Subcutaneous adipose tissue (tissue), 4 donors: ENCODE data around the gene ECPAS. TPM values are rescaled to one million over a fixed set of nuclear protein-coding genes. Genes with fewer than 3 reads are reported as not detected.

Source experiments
- total RNA-seq, 4 donors: library from RNA; depleted of rRNA; stranded (reverse); fragments of >200 nt; gene quantifications; one replicate each; pipeline ENCODE4 v1.1.0, GENCODE V29; 2016
- TF ChIP-seq, protein P1 (sequence below): fragments of 450-650 bp; IDR thresholded peaks from one replicate; pipeline ENCODE4 v1.5.1; 2016; ENCODE audit warnings: low read depth, mild to moderate bottlenecking, control low read depth, antibody characterized with exemption, moderate library complexity

The ECPAS gene
- total RNA-seq, 4 donors from 2014 or later: 92.8 to 152 (median 147) TPM

DNA sequence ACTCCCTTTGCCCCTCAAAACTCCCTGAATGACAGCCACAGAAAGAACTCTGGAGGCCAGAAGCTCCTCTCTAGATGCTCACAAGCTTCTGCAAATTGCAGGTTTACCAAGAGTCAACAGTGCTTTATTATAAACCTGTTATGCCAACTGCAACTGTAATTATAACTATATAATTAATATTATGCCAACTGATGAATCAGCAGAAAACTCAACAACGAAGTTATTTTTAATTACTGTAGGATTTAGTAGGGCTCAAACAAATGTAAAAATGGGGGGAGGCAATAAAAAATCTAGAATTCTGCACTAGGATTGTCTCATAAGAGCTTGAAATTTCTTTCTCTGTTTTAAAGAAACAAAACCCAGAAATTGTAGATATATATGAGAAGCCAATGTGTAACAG is 117.2 kb downstream of the ECPAS start:
- TF ChIP-seq, protein P1, sequence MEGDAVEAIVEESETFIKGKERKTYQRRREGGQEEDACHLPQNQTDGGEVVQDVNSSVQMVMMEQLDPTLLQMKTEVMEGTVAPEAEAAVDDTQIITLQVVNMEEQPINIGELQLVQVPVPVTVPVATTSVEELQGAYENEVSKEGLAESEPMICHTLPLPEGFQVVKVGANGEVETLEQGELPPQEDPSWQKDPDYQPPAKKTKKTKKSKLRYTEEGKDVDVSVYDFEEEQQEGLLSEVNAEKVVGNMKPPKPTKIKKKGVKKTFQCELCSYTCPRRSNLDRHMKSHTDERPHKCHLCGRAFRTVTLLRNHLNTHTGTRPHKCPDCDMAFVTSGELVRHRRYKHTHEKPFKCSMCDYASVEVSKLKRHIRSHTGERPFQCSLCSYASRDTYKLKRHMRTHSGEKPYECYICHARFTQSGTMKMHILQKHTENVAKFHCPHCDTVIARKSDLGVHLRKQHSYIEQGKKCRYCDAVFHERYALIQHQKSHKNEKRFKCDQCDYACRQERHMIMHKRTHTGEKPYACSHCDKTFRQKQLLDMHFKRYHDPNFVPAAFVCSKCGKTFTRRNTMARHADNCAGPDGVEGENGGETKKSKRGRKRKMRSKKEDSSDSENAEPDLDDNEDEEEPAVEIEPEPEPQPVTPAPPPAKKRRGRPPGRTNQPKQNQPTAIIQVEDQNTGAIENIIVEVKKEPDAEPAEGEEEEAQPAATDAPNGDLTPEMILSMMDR: no peak

DNA sequence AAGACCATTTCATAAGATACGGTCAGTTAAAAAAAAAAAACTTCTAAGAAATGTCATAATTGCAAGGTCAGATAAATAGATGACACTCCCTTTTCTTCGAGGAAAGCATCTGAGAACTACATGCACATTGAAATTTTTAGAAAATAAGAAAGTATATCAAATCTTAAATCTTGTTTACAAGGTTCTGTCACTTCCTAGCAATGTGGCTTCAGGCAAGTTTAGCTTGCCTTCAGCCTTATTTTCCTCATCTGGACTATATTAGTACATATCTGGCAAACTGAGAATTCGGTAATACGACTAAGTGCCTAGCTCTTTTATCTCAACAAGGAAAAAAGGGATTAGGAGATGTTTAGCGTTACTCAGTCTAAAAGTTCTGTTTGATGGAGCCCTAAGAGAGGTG is 121.7 kb downstream of the ECPAS start:
- TF ChIP-seq, protein P1: no peak

DNA sequence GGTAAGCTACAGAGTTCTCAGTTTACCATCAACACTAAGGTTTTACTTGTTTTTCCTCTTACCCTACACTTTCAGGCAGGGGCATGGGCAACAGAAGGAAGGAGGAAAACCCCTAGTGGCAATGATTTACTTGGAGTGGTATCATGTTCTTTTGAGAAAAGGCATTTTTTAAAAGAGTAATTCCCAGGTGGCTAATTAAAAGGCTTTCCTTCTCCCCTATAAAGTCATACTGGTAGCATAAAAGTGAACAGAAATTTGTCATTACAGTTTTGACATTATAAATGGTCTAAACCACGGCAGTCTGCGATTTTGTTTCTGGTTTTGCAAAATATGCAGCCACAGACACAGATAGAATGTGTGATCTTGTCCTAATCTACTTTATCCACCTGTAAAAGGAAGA is 123.3 kb downstream of the ECPAS start:
- TF ChIP-seq, protein P1: no peak

DNA sequence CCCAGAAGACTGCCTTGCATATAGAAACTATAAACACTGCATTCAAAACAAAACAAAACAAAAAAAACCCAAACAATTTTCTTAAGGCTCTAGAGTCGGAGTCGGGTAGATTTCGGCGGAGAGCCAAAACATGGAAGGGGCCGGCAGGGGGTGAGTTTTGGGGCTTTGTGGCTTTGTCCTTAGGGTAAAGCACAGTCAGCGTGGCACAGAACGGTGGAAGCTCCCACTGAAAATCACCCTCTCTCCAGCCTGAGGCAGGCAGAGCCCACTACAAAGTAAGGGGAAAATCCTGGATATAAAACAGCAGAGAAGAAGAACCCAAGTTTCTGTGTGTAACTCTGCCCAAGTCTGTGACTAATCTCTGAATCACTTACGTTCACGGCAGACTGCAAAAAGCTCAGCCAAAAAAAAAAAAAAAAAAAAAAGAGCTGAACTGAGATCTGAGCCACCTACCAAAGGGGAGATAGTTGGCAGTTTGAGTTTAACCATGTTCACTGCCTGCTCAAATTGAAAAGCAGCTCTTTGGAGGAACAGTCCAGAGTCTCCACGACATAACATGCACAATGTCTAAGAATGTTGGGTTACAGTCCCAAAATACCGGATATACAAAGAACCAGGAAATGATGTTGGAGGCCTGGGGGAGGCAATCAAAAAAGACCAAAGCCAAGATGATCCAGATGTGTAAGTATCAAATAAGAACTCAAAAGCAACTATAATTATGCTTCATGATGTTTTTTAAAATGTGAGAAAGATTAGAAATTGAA is 127.5 kb downstream of the ECPAS start:
- TF ChIP-seq, protein P1: no peak

DNA sequence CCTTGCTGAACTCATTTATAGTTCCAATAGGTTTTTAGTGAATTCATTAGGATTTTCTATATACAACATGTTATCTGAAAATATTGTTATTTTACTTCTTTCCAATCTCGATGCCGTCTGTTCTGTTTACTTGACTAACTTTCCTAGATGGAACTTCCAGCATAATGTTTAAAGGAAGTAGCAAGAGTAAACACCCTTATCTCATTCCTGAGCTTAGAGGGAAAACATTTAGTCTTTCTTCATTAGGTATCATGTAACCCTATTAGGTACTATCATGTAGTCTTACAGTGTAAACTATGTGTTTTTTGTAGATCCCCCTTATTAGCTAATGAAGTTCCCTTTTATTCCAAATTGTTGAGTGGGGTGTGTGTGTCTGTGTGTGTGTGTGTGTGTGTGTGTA is 131.6 kb downstream of the ECPAS start:
- TF ChIP-seq, protein P1: no peak

DNA sequence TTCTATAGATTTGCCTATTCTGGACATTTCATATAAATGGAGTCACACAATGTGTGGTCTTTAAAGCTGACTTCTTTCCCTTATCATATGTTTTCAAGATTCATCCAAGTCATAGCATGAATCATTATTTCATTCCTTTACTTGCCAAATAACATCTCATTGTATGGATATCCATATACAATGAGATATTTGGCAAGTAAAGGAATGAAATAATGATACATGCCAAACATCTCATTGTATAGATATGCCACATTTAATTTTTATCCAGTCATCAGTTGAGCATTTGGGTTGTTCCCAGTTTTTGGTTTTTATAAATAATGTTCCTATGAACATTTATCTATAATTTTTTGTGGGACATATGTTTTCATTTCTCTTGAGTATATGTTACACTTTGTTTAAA is 133.6 kb downstream of the ECPAS start:
- TF ChIP-seq, protein P1: no peak

DNA sequence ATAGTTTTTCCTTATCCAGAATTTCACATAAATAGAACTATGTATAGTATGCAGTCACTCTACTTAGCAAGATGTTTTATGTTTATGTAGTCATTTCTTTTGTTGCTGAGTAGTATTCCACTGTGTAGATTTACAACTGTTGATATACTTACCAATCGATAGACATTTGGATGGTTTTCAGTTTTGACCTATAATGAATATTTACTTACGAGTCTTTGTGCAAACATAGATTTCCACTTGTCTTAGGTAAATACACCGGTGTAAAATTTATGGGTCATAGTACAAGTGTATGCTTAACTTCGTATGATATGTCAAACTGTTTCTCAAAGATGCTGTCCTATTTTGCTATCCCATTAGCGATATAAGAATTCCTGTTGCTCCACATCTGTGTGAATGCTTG is 134.4 kb downstream of the ECPAS start:
- TF ChIP-seq, protein P1: no peak
